ENCODE measurements around the gene SMIM7. TPM values are rescaled to one million over a fixed set of nuclear protein-coding genes. Genes with fewer than 3 reads are reported as not detected.

The SMIM7 gene
- total RNA-seq, 1 donor from 2014 or later, result 78.7 TPM

GRCh38 chr19:16631465-16631864, 28.5 kb downstream of the SMIM7 start:
- H3K36me3 Mint-ChIP-seq (ENCODE audit: low read depth), result peaks cover 5% of the 10 kb centered on the region
- H3K9me3 Mint-ChIP-seq, result no peaks in the 10 kb centered on the region
- peaks cover 17% of the 10 kb centered on the region for H3K4me1 Mint-ChIP-seq
- TF ChIP-seq CTCF (conservative IDR thresholded peaks at IDR 0.05), result no peak
- H3K27me3 Mint-ChIP-seq (ENCODE audit: low read depth), result no peaks in the 10 kb centered on the region
- no peak for DNase-seq (ENCODE audit: low read depth, low spot score)
- no peak overlapping the region for H3K27ac Mint-ChIP-seq (ENCODE audit: unreplicated experiment)
- H3K4me3 Mint-ChIP-seq, result no peak overlapping the region

DNA sequence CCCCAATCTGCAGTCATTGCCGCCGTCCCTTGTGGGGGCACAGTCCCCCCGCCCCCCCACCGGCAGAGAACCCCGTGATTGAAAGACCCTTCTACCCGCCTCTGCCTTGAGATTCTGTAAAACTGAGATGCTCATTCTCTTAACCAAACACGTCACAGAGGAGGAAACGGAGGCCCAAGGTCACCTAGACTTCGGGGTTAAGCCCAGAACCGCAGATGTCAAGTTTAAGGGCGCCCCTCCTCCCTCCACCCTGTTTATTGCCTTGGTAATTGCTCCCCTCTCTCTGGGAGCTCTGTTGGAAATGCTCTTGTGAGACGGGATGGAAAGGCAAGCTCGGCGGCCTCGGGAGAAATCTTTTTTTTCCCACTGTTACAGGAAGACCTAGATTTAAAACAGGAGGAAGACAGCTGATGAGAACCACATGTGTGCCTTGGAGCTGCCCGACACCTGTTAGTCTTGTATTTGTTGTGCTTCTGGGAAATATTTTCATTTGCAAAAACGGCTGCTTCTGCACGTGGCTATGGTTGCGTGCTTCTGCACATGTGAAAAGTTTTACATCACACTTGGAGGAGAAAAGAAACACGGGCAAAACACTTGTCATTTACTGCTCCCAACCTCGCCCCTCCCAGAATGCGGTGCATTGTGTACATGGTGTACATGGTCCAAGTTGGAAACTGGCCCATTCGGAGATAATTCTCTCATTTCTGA, 30.8 kb downstream of the SMIM7 start:
- TF ChIP-seq CTCF (conservative IDR thresholded peaks at IDR 0.05), result no peak
- Mint-ChIP-seq H3K27ac (ENCODE audit: unreplicated experiment) (peak overlapping the region; percentile 86), H3K27me3 (ENCODE audit: low read depth) (no peaks in the 10 kb centered on the region), H3K4me1 (peaks cover 27% of the 10 kb centered on the region), H3K4me3 (peak overlapping the region; percentile 99), H3K36me3 (ENCODE audit: low read depth) (peaks cover 5% of the 10 kb centered on the region), H3K9me3 (no peaks in the 10 kb centered on the region)
- no peak for DNase-seq (ENCODE audit: low read depth, low spot score)

- Mint-ChIP-seq H3K36me3 (ENCODE audit: low read depth) (peaks cover 5% of the 10 kb centered on the region), H3K4me3 (peak within 1 kb of the TSS; percentile 99), H3K9me3 (no peaks in the 10 kb centered on the region), H3K27ac (ENCODE audit: unreplicated experiment) (peak within 1 kb of the TSS; percentile 99), H3K4me1 (peaks cover 27% of the 10 kb centered on the region), H3K27me3 (ENCODE audit: low read depth) (no peaks in the 10 kb centered on the region)
- peak; percentile 93 for DNase-seq (ENCODE audit: low read depth, low spot score)
- no peak for TF ChIP-seq CTCF (conservative IDR thresholded peaks at IDR 0.05)
Observed at GRCh38 chr19:16628183-16628983, 31.6 kb downstream of the SMIM7 start, which contains the start of gene MED26. MED26 (minus strand) TSS chr19:16628204; CDS start chr19:16627943, 261 bp downstream.

GRCh38 chr19:16627928-16628182, 32.1 kb downstream of the SMIM7 start:
- peak overlapping the region; percentile 99 for H3K4me3 Mint-ChIP-seq
- no peaks in the 10 kb centered on the region for H3K9me3 Mint-ChIP-seq
- no peak for TF ChIP-seq CTCF (conservative IDR thresholded peaks at IDR 0.05)
- no peaks in the 10 kb centered on the region for H3K27me3 Mint-ChIP-seq (ENCODE audit: low read depth)
- peaks cover 27% of the 10 kb centered on the region for H3K4me1 Mint-ChIP-seq
- H3K27ac Mint-ChIP-seq (ENCODE audit: unreplicated experiment), result no peak overlapping the region
- peaks cover 5% of the 10 kb centered on the region for H3K36me3 Mint-ChIP-seq (ENCODE audit: low read depth)
- no peak for DNase-seq (ENCODE audit: low read depth, low spot score)

DNA sequence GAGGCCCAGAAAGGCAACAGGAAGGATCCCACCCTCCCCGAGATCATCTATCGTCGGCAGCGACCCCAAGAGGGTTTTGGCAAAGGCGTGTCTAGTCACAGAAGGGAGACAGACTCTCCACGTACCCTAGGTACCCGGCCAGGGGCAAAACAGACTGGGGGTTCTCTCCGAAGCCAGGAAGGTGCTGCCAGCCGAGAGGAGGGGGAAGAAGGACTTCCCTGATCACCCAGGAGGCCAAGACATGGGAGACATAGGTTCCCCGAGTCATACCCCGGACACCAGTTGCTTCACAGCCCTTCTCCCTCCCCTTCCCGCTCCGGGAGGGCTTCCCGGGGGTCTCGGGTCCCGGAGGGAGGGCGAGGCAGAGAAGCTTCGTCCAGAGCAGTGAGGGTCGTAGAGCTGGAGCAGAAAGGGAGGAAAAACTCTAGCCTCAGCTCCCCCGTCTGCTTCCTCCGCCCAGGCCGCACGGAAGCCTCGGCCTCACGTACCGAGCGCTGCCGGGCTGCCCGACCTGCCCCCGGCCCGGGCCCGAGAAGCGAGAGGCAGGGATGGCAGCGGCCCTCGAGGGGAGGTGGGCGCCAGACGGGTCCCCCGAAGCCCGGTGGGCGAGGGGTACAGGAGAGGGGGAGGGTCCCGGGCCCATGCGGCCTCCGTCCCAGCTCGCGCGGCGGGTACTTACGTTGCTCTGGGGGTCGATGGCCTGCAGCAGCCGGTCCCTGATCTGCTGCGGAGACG, 32.6 kb downstream of the SMIM7 start:
- Mint-ChIP-seq H3K4me3 (peak overlapping the region; percentile 94), H3K9me3 (no peaks in the 10 kb centered on the region), H3K27me3 (ENCODE audit: low read depth) (no peaks in the 10 kb centered on the region), H3K27ac (ENCODE audit: unreplicated experiment) (peak overlapping the region; percentile 43), H3K4me1 (peaks cover 27% of the 10 kb centered on the region), H3K36me3 (ENCODE audit: low read depth) (peaks cover 5% of the 10 kb centered on the region)
- TF ChIP-seq CTCF (conservative IDR thresholded peaks at IDR 0.05), result no peak
- DNase-seq (ENCODE audit: low read depth, low spot score), result peak; percentile 5
